GM19328 (cell line): ENCODE measurements around the gene CDC42BPB.
"Not testable (repeated sequence)": the region's sequence is repeated elsewhere in the genome, so short reads cannot be mapped to it uniquely, and the experiment has no call there.

Experiments used
- ATAC-seq: cut with Tn5 transposase; IDR thresholded peaks from one replicate; pipeline ENCODE4 v1.9.1; 2021; ENCODE audit warnings: mild to moderate bottlenecking, moderate library complexity; ENCODE audit not compliant: unreplicated experiment

Gene CDC42BPB

DNA sequence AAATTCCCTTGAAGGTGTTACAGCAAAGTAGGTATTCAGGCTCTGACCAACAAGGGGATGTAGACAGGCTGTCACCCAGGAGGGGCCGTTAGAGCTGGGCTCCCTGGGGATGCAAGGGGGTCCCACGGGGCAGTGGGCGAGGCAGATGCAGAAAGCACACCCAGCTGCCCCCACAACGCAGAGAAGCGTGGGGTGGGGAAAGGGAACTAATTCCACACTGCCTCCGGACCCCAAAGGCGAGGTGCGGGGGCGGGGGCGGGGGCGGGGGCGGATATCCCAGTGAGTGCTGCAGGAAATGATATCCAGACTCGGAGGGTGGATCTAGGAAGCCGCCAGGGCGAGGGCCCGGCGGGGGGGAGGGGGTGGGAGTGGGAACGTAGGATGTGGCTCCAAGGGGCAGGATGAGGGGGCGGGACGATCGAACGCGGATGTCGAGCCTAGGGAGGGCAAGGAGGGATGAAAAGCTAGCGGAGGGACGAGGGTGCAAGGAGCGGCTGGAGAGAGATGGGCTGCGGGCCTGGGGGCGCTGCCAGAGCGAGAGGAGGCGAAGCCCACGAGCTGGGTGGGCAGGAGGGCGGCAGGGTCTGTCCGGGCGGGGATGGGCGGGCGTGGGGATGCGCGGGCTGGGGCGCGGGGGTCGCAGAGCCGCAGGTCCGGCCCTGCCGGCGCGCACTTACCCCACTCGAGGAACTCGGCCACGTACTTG, 874 bp downstream of the CDC42BPB start:
- no peak for ATAC-seq

DNA sequence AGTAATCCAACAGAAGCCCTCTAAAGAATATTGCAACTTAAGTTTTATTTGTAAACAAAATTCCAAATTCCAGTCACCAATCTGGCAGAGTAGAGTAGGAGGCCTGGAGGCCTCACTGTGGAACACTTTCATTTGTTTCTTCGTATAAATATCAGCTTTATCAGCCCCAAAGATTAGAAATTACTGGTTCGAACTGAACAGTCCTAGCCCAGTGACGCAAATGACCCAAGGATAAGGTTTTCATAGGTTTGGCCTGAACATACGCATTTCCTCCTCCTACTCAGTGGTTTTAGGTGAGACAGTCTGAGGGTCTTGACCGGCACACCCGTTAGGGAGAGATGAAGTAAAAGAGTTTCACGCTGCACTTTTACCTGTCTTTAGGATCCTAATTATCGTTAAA, 1.7 kb downstream of the CDC42BPB start:
- ATAC-seq, result no peak

DNA sequence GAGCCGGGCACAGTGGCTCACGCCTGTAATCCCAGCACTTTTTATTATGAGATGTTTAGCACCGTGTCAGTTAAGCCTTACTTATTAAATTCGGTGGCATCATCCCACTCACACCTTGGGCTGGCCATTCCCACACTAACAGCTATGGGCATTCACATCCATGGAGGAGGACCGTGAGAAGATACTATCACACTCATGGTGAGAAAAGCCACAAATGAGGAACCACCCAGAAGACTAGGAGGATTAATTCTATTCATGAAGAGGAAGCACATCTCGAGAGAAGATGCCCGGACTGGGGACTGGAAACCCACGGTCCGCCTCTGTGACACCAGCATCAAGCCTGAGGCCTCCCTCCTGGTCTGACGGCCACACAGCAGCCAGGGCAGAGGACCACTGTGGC, 4.9 kb downstream of the CDC42BPB start:
- ATAC-seq, result no peak

DNA sequence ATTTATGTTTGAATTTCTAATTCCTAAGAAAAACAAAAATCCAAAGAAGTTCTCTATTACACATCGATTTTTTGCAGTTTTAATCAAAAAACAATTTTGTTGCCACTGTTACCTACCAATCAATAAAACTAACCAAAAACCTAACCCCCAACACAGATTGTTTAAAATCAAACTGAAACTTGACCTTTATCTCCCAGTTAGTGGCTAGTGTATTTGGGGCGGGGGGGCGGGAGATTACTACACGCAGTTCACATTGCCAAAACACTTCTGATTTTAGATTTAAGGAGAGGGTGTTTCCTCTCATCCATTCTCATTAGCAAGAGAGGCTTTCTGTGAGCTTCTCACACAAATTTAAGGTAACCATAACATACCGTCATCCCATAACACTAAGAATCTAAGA, 6.4 kb downstream of the CDC42BPB start:
- no peak for ATAC-seq

DNA sequence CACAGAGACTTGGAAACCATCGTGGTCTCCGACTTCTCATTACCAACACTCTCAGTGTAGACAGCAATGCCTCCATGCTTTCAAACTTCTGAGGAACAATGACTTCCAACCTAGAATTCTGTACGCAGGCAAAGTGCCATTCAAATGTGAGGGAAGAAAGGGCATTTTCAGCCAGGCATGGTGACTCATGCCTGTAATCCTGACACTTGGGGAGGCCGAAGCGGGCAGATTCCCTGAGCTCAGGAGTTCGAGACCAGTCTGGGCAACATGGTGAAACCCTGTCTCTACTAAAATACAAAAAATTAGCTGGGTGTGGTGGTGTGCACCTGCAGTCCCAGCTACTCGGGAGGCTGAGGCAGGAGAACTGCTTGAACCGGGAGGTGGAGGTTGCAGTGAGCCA, 9.9 kb downstream of the CDC42BPB start:
- ATAC-seq, result not testable (repeated sequence)

DNA sequence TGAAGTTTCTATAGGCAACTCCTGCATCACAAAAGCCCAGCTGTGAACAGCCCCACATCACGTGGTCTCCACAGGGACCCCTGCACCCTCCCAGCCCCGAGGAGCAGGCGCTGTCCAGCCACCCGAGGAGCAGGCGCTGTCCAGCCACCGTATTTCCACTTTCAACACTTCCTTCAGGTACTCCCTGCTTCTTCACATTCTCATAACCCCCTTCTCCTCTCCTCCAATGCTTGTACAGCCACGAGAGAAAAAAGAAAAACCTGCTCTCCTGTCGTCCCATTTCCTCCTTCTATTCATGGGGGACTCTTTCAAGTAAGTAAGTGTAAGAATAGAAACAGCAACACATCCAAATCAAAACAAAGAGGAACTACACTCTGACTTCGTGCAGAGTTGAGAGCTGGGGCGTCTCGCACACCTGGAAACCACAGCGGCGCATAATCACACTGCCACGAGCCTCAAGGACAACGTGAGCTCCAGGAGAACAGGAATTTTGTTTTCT, 11.9 kb downstream of the CDC42BPB start:
- no peak for ATAC-seq

DNA sequence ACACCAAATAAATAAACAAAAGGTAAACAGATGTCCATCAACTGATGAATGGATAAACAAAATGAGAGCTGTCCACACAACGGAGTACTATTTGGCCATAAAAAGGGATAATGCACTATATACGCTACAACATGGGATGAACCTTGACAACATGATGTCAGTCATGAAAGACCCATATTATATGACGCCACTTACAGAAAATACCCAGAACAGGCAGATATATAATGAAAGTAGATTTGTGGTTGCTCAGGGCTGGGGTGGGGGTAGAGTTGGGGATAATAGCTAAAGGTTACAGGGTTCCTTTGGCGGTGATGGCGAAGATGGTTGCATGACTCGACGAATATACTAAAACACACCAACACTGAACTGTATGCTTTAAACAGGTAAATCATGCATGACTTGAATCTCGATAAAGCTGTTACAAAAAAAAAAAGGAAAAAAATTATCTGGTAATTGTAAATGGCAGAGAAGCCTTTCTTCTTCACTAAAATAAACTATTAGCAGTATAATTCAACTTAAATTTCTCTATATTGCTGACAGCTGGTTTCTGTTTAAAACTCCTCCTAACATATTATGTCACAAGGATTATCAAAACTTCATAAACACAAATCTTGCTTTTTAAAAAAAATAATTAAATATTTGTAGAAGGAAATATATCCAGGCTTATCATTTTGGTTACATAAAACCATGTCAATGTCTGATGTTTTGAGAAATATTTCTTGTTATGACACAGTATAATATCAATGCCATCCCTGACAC, 13.9 kb downstream of the CDC42BPB start:
- ATAC-seq, result no peak

DNA sequence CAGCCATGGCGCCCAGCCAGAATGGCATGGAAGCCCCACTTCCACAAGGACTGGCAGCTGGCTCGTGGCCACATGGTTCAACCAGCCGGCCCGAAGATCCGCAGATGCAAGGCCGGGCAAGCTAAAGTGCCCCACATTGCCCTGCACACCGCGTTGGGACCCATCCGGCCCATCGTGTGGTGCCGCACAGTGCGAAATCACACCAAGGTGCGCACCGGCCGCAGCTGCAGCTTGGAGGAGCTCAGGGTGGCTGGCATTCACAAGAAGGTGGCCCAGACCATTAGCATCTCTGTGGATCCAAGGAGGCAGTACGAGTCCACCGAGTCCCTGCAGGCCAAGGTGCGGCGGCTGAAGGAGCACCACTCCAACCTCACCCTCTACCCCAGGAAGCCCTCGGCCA, 15.9 kb downstream of the CDC42BPB start:
- ATAC-seq, result no peak

DNA sequence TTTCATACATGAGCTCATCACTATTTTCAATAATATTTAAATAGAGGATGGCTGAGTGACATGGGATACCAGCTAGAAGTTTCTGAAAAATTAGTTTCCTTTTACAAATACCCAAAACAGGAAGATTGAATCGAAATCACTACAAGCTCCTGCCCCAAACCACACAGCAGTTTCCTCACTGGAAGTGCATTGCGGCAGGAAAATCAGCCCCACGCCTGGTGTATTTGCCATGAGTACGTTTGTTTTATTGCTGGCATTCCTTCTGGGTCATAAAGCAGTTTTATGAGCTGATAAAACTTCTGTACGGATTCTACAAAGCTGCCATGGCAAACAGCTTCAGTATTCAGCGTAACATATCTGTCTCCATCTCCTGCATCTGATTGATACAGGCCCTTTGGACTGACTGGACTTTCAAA, 23.7 kb downstream of the CDC42BPB start:
- no peak for ATAC-seq

DNA sequence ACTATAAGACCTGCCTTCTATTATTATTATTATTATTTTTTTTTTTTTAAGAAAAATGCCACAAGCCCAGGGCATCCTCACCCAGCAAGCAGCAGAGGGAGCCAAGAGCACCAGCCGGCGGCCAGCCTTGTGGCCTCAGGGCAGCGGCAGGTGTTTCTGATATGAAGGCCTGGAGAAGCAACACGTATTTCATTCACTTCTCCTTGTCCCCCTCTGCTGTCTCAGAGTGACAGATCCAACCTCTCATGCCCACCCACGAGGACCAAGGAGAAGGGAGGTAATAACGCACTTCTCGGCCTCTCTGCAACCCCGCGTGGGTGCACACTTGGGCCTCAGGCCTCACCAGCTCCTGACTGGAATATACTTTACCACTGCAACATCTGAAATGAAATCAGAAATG, 25.4 kb downstream of the CDC42BPB start:
- no peak for ATAC-seq

DNA sequence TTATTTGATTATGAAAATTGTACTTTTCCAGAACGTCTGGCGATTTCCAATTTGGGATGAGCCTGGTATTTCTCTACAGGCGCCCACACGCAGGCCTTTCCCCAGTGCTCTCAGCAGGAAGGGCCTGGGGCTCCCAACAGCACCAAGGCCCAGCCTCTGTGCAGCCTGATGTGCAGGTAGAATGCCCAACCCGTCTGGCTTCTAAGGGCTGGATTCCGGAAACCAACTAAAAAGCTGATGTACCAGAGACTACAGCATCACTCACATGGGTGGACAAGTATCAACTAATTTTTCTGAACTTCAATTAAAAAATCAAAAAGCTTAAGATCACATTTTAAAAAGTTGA, 25.8 kb downstream of the CDC42BPB start:
- ATAC-seq, result no peak

DNA sequence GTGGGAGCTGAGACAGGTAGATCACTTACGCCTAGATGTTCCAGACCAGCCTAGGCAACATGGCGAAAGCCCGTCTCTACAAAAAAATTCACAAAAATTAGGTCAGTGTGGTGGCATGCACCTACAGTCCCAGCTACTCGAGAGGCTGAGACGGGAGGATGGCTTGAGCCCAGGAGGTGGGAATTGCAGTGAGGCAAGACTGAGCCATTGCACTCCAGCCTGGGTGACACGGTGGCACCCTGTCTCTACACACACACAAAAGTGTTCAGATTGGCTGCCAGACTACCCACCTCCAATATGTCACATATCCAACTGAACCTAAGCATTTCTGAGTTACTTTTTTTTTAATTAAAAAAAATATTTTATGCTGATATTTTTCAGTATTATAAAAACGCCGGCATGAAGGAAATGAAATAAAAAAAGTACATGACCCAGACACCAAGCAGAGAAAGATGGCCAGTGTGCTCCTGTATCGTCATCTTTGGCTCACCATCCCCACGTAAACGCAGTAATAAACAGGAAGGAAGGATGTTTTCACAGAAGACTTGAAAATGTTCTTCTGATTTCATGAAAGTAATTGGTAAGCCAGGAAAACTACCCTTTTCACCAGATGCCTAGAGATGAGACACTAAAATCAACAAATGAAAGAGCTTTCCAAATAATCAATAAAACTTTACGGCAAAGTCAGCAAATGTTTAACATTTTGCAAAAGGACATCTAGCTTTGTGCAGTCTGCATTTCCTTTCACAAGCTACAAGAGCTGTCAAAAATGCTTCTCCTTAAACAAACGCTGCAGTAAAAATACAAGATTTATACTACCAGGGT, 26.4 kb downstream of the CDC42BPB start:
- no peak for ATAC-seq

DNA sequence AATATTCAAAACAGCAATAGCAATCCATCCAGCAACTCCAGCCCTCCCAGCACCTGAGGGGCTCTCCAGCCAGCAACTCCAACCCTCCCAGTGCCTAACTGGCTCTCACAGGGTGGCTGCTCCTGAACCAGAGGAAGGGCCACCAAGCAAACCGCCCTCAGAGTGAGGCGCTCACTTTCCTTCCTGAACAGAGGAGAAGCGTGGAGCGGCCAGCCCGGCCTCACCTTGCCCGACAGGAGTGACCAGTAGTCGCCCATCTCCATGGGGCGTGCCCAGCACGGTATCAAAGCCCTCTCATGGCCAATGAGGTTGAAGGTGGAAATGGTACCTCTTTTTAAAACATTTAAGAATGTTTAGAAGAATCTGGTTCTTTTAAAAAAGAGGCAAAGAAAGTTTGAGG, 27.4 kb downstream of the CDC42BPB start:
- ATAC-seq, result no peak

DNA sequence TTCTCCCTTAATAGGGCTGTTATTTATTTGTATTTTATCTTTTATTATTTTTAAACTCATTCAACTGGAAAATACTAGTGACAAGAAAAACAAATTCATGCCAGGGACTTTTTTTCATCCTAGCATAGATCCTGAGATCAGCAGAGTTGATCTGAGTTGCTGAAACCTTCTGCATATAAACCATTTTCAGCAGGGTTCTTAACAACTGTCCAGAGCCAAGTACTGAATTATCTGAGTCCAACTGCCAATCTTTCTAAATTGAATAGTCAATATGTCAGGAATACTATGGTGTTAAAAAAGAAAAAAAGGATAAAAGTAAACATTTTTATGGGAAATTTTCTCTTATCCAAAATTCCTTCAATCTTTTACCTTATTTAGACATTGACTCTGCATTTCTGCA, 28.6 kb downstream of the CDC42BPB start:
- ATAC-seq, result no peak

DNA sequence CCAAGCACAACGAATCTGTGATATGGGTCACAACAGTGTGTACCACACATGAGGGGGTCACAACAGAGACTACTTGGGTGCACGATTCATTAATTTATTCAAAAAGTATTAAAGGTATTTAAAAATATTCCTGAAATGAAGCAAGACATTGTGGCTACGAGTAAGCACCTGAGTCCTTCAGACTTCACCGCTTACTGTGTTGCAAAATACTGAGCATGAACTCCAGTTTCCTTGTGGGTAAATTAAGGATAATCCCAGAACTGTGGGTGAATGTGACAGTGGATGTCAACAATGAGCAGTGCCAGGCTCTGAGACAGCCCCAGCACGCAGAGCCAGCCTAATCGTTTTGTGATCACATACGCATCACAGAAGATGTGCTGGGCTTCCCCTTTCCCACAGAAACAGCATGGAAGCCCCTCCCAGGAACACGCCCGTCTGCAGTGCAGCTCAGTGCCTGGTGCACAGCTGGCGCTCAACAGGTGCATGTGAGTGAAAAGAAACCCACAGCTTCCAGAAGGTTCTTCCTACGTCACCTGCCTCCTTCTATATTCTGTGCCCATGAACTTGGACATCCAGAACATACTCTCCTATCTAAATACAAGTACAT, 29.1 kb downstream of the CDC42BPB start:
- no peak for ATAC-seq

DNA sequence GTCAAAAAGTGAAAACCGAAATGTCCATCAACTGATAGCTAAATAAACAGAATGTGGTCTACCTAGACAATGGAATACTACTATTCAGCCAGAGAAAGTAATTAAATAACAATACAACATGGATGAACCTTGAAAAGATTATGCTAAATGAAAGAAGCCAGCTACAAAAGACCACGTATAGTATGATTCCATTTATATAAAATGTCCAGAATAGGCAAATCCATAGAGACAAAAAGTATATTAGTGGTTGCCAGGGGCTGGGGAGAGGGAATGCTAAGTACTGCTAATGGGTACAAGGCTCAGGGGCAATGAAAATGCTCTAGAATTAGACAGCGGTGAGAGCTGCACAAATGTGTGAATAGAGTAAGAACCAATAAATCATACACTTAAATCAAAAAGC, 29.9 kb downstream of the CDC42BPB start:
- ATAC-seq, result no peak

DNA sequence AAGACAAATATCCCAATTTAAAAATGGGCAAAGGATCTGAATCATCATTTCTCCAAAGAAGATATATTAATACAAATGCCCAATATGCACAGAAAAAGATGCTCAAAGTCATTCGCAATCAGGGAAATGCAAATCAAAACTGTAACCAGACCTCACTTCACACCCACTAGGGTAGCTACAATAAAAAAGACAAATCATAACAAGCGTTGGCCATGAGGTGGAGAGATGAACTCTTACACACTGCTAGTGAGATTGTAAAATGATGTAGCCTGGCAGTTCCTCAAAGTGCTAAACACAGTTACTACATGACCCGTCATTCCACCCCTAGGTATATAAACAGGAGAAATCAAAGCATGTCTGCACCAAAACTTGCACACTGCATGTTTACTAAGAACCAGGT, 30.4 kb downstream of the CDC42BPB start:
- no peak for ATAC-seq

DNA sequence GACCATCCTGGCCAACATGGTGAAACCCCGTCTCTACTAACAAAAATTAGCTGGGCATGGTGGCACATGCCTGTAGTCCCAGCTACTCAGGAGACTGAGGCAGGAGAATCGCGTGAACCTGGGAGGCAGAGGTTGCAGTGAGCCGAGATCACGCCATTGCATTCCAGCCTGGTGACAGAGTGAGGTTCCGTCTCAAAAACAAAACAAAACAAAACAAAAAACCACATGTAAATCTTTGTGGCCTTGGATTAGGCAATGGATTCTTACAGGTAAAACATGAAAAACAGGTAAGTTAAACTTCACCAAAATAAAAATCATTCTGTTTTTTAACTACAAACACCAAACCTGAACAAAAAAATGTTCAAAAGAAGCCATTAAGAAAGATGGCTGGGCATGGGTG, 31.2 kb downstream of the CDC42BPB start:
- ATAC-seq, result not testable (repeated sequence)

DNA sequence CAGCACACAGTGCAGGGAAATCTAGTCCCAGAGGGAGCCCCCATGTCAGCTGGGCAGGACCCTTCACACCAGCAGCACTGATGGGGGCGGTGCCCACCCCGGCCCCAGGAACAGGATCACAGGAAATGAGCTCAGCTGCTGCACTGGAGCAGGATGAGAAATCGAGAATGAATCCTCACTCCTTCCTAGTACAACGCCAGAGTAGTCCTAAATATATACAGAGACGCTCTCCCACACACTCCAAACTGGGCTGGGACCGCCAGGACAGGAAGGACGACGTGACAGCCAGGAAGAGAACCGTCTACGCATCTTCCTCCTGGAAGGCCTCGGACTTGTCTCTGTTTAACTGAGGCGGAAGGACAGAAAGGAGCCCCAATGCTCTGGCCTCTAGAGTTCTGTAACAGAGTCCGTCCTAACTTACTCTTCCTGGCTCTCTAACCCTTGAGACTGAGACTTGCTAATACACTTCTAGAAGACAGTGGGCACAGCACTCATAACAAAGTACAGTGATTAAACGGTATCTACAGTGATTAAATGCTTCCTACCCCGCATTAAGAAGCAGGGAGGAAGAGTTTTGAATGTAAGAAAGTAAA, 33.4 kb downstream of the CDC42BPB start:
- no peak for ATAC-seq

DNA sequence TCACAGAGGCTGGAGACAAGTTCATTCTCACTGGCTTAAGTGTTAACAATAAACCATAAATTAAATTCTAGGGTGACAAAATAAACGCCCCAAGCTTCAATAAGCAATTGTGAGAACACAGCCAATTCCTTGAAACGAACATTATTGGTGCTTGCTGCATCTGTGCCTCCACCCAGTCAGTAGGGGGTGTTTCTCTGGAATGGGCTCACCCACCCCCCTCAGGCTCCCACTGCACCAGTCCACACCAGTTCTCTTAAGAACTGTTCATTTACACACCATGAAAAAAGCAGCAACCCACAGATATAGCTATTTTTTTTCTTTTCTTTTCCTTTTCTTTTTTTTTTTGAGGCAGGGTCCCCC, 34.7 kb downstream of the CDC42BPB start:
- ATAC-seq, result no peak
